ENCODE data around the gene ADAMTS8.

The ADAMTS8 gene

DNA sequence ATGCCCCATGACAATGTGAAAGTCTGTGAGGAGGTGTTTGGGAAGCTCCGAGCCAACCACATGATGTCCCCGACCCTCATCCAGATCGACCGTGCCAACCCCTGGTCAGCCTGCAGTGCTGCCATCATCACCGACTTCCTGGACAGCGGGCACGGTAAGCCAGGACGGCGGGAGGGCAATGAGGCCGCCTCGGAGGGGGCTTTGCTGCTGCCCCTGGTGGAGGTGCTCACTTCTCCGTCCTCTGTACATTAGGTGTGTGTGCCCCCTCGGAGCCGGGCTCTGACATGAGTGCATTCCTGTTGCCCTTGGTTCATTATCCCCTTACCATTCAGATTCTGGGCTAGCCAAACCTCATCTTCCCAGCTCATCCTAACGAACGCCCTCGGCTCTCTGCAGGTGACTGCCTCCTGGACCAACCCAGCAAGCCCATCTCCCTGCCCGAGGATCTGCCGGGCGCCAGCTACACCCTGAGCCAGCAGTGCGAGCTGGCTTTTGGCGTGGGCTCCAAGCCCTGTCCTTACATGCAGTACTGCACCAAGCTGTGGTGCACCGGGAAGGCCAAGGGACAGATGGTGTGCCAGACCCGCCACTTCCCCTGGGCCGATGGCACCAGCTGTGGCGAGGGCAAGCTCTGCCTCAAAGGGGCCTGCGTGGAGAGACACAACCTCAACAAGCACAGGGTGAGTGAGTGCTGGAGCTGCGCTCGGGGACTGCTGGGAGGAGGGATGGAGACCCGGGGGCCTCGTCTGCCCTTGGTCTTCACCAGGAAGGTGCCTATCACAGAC is 33.9 kb upstream of the ADAMTS8 start:
- DNase-seq (ENCODE audit: low spot score): no peak

- DNase-seq (ENCODE audit: low spot score): no peak
These were observed 31.1 kb upstream of the ADAMTS8 start for GRCh38 chr11:130459521-130459920.

DNA sequence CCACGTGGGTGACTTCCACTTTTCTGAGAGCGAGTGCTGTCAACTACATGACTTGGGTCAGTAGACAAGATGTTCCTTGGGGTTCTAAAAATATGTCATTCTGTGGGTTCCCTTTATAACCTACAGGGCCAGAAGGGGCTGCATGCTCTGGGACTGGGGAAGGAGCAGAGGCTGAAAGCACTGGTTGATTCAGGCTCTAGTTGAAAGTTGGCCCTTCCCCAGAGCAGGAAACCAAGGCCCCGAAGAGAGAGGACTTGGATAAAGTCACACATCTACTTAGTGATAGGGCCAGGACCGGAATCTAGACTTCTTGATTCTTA is 30.0 kb upstream of the ADAMTS8 start:
- DNase-seq (ENCODE audit: low spot score): no peak

GRCh38 chr11:130457623-130458409 is 29.4 kb upstream of the ADAMTS8 start:
- no peak for DNase-seq (ENCODE audit: low spot score)

- no peak for DNase-seq (ENCODE audit: low spot score)
These were observed 27.9 kb upstream of the ADAMTS8 start for GRCh38 chr11:130456286-130456685.

GRCh38 chr11:130455483-130456127 is 27.2 kb upstream of the ADAMTS8 start:
- DNase-seq (ENCODE audit: low spot score): no peak

DNA sequence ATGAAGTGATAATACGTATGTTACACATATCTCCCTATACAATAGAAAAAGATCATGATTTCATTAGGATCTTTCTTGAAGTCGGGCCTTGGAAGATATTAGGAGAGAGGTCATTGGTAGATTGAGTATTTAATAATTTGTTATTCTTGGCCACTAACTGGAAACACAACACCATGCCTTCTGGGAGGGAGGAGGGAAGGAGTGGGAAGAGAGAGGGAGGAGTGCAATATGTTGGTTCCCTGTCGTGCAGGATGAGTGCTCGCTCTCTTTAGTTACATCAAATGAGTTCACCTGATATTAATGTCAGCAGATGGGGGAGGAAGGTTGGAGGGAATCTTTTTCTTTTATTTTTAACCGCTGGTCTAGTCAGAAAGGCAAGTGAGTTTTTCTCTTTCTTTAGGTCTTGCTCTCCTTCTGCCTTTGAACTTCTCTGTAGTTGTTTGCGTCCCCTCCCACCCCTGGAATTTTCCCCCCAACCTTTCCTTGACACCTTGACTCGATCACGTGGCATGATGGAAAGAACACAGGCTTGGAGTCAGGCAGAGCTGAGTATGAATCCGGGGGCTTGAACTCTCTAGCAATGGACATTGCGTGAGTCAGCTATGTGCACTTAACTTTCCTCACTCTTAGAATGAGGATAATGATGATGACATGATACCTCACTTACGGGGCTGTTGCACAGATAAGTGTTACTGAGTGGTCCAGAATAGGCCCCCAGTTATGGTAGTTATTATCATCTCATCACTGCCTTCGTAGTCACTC is 26.3 kb upstream of the ADAMTS8 start:
- DNase-seq (ENCODE audit: low spot score): no peak

DNA sequence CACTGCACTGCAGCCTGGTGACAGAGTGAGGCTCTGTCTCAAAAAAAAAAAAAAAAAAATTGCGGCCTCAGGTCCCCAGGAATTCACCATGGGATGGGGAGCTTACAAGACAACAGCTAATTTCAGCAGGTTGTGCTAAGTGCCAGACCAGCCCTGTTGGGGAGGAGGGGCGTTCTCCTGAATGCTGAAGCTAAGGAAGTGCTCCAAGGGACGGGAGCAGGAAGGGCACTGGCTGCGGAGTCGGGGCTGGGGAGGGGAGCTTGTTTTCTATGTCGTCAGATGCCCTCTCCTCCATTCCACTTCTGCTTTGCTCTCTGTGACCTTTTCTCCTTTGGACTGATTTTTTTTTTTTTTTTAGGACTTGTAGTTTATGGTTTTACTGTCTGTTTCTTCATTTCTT is 24.5 kb upstream of the ADAMTS8 start:
- DNase-seq (ENCODE audit: low spot score): no peak

- no peak for DNase-seq (ENCODE audit: low spot score)
These were observed 23.8 kb upstream of the ADAMTS8 start for GRCh38 chr11:130452176-130452575.

DNA sequence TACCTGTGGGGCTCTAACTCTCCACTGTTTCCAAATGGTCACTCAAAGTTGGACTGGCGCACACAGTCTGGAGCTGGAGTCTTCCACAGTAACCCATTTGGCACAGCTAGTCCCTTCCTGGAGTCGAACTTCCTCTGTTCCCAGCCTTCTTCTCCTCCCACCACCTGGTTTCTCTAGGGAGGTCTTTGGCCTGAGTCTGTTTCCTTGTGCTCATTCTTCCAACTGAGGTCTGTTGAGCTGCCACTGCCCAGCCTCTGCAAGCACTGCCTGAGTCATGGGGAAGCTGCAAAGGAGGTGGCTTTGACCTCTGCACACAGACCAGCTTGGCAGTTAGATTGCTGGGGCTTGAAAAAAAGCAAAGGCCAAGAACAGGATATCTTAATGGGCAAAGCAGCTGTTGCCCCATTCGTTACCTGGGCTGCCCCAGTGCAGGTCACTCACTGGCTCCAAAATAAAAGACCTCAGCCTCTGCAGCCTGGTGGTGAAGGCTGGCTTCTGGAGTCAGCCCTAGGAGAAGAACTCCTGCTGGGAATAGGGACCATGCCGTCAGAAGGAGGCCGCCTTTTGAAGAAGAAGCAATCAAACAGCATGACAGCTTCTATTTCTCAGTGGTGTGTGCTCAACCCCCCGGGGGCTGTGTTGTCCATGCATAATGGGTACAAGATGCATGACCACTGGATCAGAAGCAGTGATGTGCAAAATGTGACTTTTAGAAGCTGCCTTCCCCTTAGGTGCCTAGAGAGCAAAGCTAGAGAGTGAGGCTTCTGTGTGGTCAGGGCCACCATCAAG is 23.0 kb upstream of the ADAMTS8 start:
- no peak for DNase-seq (ENCODE audit: low spot score)

- no peak for DNase-seq (ENCODE audit: low spot score)
These were observed 21.8 kb upstream of the ADAMTS8 start for GRCh38 chr11:130449996-130450769.

GRCh38 chr11:130449310-130449990 is 21.0 kb upstream of the ADAMTS8 start:
- DNase-seq (ENCODE audit: low spot score): no peak

DNA sequence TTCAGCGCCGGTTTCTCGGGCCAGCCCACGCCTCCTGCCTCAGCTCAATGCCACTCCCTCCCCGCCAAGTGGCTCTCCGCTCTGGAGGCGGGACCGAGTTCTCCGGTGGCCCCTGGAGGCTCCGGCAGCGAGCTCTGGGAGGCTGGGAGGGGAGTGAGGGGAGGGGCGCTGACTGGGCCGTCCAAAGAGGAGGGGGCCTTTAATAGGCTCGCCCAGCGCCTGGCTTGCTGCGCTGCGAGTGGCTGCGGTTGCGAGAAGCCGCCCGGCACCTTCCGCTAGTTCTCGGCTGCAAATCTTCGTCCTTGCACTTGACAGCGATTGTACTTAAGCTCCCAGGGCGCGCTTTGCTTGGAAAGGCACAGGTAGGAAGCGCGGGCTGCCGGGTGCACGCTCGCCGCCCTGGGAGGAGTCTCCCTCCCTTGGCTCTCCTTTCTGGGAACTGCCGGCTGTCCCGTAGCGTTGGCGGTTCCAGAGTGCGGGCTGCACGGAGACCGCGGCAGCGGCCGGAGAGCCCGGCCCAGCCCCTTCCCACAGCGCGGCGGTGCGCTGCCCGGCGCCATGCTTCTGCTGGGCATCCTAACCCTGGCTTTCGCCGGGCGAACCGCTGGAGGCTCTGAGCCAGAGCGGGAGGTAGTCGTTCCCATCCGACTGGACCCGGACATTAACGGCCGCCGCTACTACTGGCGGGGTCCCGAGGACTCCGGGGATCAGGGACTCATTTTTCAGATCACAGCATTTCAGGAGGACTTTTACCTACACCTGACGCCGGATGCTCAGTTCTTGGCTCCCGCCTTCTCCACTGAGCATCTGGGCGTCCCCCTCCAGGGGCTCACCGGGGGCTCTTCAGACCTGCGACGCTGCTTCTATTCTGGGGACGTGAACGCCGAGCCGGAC is 20.3 kb upstream of the ADAMTS8 start, which contains the start of gene ADAMTS15:
Gene ADAMTS15 (plus strand): TSS at position 230 of the 894 bp plus-strand sequence. CDS start 329 bp downstream, at position 559.
- no peak for DNase-seq (ENCODE audit: low spot score)

DNA sequence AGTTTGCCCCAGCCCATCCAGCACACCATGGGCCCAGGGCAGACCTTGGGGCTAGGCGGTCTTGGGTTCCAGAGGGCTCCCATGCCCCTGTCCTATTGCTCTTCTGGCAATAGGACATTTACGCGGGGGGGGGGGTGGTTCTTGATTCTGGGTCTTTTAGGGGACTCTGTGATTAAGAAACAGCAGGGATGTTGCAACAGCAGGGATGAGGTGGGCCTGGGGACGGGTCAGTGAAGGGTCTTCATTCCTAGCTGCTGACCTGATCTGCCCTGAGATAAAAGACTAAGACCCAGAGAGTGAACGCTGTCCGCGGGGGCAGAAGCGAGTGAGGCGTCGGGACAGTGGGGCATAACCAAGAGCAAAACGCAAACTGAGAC is 19.6 kb upstream of the ADAMTS8 start:
- no peak for DNase-seq (ENCODE audit: low spot score)

DNA sequence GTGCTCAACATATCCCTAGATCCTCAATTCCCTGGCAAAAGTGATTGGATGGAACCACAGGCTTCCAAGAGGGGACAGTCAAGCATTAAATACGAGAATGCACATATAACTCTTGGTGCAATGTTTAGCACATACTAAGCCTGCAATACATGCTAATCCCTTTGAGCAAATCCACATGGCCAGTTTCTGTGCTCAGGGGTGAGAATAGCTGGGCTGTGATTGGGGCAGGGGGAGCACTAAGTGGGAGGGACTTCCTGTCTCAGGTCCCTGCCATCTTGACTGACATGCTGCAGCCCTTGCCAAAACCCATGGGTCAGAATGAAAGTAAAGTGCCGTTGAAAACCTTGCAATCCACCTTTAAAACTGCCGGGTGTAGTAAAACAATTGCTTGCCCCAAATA is 17.4 kb upstream of the ADAMTS8 start:
- no peak for DNase-seq (ENCODE audit: low spot score)

GRCh38 chr11:130442737-130443136 is 14.3 kb upstream of the ADAMTS8 start:
- DNase-seq (ENCODE audit: low spot score): no peak

DNA sequence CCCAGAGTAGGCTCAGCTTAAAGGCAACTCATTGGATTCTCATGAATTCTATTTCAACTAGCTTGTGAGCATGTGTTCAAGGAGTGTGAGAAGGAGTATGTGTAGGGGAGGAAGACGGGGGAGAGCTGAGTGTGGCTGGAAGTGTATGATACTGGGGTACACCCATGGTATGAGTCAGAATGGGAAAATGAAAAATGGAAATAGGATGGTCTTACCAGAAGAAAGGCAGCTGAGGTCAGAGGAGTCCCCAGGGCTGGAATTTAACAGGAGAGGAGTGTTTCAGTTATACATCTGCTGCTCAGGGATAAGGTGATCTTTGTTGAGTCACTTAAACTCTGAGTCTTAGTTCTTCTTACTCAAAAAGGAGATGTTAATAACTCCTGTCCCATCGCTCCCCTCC is 13.3 kb upstream of the ADAMTS8 start:
- DNase-seq (ENCODE audit: low spot score): no peak

DNA sequence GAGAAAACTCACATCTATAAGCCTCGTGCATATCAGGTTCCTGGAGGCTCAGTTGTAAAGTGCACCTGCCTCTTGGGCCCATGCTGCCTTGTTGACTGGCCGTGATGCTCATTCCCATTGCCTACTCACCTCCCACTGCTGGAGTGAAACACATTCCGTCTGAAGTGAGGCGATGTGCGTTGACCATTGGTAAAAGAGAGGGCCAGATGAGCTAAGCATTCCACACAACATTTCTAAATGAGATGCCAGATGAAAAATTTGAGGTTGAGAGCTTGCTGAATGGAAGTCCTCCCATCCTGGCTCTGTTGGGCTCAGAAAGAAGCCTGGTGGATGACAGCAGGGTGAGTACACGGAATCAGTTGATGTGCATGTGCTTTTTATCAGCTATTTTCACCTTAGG is 11.5 kb upstream of the ADAMTS8 start:
- DNase-seq (ENCODE audit: low spot score): no peak

GRCh38 chr11:130439160-130439519 is 10.7 kb upstream of the ADAMTS8 start:
- DNase-seq (ENCODE audit: low spot score): no peak

Data from HuH-7 (cell line).